ENCODE results near the gene SPC25. TPM values are rescaled to one million over a fixed set of nuclear protein-coding genes. Genes with fewer than 3 reads are reported as not detected.

SPC25 gene
- total RNA-seq, 1 donor from 2014 or later, result 9.1 TPM

DNA sequence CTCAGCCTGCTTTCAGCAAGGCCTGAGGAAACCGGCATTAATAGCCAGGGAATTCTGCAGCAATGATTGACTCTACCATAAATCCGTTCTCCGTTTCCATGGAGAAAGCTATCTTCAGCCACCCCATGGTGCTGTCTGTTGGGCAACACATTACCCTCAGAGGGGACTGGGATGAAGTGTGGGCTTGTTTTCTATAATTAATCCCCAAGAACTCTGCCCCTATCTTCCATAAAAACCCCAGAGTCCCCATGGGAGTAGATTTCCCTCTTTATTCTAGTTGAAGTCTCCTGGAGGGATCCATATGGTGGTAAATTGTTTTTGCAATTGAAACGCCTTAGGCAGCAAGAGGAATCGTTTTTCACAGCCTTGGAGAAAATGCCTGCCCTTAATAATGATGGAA, 20.1 kb upstream of the SPC25 start:
- no peaks in the 10 kb centered on the region for H3K36me3 Mint-ChIP-seq
- H3K4me1 Mint-ChIP-seq, result no peaks in the 10 kb centered on the region
- peaks cover 36% of the 10 kb centered on the region for H3K27me3 Mint-ChIP-seq (ENCODE audit: low read depth)
- DNase-seq (ENCODE audit: low spot score in 2 of 2, unreplicated experiment in 2 of 2), result no peak
- H3K4me3 Mint-ChIP-seq, result no peak overlapping the region
- no peaks in the 10 kb centered on the region for H3K9me3 Mint-ChIP-seq
- no peak overlapping the region for H3K27ac Mint-ChIP-seq
- TF ChIP-seq, protein P1, sequence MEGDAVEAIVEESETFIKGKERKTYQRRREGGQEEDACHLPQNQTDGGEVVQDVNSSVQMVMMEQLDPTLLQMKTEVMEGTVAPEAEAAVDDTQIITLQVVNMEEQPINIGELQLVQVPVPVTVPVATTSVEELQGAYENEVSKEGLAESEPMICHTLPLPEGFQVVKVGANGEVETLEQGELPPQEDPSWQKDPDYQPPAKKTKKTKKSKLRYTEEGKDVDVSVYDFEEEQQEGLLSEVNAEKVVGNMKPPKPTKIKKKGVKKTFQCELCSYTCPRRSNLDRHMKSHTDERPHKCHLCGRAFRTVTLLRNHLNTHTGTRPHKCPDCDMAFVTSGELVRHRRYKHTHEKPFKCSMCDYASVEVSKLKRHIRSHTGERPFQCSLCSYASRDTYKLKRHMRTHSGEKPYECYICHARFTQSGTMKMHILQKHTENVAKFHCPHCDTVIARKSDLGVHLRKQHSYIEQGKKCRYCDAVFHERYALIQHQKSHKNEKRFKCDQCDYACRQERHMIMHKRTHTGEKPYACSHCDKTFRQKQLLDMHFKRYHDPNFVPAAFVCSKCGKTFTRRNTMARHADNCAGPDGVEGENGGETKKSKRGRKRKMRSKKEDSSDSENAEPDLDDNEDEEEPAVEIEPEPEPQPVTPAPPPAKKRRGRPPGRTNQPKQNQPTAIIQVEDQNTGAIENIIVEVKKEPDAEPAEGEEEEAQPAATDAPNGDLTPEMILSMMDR (IDR thresholded peaks at IDR 0.05; ENCODE audit: unreplicated experiment), result no peak

DNA sequence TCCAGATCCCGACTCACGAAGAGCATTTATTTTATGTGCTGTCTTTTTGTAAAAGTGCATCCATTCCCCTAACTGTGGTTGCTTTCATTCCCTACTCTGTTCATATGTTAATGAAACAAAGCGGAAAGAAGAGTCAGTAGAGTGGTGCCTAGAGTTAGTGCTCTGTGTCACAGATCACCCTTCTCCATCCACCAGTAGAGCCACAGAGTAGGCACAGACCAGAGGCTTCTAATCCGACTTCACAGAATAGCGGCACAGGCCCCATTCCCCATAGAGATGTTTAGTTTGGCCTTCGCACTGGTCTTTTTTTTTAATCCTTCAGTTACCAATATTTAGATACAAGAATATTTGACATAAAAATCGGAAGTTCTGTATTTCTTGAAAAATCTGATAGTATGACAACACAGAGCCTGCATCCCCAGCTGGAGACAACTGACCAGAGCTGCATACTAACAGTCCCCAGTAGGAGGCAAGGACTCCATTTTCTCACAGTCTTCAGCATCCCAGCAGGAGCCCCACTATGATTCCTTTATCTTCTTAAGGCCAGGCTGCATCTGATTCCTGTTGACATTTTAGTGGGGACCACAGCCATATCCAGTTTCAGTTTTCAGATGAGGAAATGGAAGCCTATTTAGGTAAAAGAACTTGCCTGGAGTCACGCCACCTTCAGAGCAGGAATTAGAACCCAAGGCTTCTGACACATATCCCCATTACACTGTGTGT, 17.9 kb upstream of the SPC25 start:
- no peaks in the 10 kb centered on the region for H3K4me1 Mint-ChIP-seq
- peaks cover 36% of the 10 kb centered on the region for H3K27me3 Mint-ChIP-seq (ENCODE audit: low read depth)
- no peaks in the 10 kb centered on the region for H3K9me3 Mint-ChIP-seq
- DNase-seq (ENCODE audit: low spot score in 2 of 2, unreplicated experiment in 2 of 2), result no peak
- TF ChIP-seq, protein P1 (IDR thresholded peaks at IDR 0.05; ENCODE audit: unreplicated experiment), result no peak
- H3K27ac Mint-ChIP-seq, result no peak overlapping the region
- H3K36me3 Mint-ChIP-seq, result no peaks in the 10 kb centered on the region
- no peak overlapping the region for H3K4me3 Mint-ChIP-seq

DNA sequence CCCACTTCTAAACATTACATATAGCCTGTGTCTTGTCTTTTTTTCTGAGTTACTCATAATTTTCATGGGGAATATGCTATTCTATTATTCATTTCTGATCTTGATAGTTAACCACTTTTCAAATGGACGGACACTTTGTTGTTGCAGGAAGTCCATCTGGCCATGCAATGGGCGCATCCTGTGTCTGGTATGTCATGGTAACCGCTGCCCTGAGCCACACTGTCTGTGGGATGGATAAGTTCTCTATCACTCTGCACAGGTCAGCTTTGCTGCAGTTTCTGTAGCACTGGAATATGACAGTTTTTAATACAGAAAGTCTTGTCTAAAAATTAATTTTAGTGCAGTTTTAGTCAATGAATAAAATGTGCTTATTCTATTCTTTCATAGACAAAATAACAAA, 14.1 kb upstream of the SPC25 start:
- Mint-ChIP-seq H3K27ac (no peak overlapping the region), H3K27me3 (ENCODE audit: low read depth) (peaks cover 25% of the 10 kb centered on the region), H3K36me3 (no peaks in the 10 kb centered on the region), H3K9me3 (no peaks in the 10 kb centered on the region), H3K4me3 (no peak overlapping the region), H3K4me1 (no peaks in the 10 kb centered on the region)
- TF ChIP-seq, protein P1 (IDR thresholded peaks at IDR 0.05; ENCODE audit: unreplicated experiment), result no peak
- no peak for DNase-seq (ENCODE audit: low spot score in 2 of 2, unreplicated experiment in 2 of 2)

GRCh38 chr2:168903888-168904287, 13.7 kb upstream of the SPC25 start:
- DNase-seq (ENCODE audit: low spot score in 2 of 2, unreplicated experiment in 2 of 2), result no peak
- Mint-ChIP-seq H3K9me3 (no peaks in the 10 kb centered on the region), H3K4me3 (no peak overlapping the region), H3K27ac (no peak overlapping the region), H3K36me3 (no peaks in the 10 kb centered on the region), H3K27me3 (ENCODE audit: low read depth) (peaks cover 25% of the 10 kb centered on the region), H3K4me1 (no peaks in the 10 kb centered on the region)
- TF ChIP-seq, protein P1 (IDR thresholded peaks at IDR 0.05; ENCODE audit: unreplicated experiment), result no peak

DNA sequence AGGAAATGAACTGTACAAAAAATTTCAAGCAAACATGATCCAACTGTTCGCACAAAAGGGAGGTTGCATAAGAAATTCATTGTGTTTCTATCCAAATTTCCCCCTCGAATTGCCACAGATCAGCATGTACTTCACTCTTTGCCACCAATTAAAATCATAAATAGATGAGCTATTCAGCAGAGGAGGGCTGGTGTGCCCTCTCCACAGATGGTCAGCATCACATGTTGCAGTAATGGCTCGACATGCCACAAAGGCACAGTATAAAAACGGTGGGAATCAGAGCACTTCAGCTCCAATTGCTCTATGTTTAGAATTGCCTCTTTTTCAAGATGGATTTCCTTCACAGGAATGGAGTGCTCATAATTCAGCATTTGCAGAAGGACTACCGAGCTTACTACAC, 10.8 kb upstream of the SPC25 start, which contains the start of gene G6PC2:
Gene G6PC2, plus strand, starts transcription at position 289 of the 400 bp plus-strand sequence. Its CDS starts 41 bp downstream, at position 330.
- Mint-ChIP-seq H3K4me3 (no peak within 1 kb of the TSS), H3K27ac (no peak within 1 kb of the TSS), H3K36me3 (no peaks in the 10 kb centered on the region), H3K27me3 (ENCODE audit: low read depth) (peaks cover 17% of the 10 kb centered on the region), H3K4me1 (no peaks in the 10 kb centered on the region), H3K9me3 (no peaks in the 10 kb centered on the region)
- DNase-seq (ENCODE audit: low spot score in 2 of 2, unreplicated experiment in 2 of 2), result no peak
- TF ChIP-seq, protein P1 (IDR thresholded peaks at IDR 0.05; ENCODE audit: unreplicated experiment), result no peak
